ENCODE results near the gene NNT. TPM values are rescaled to one million over a fixed set of nuclear protein-coding genes. Genes with fewer than 3 reads are reported as not detected.

The NNT gene
- 19.9 and 25.8 TPM in 2 replicates for total RNA-seq

GRCh38 chr5:43602461-43603343, at the start of gene NNT:
Gene NNT (plus strand): TSS chr5:43603180. CDS start chr5:43609196, 6,016 bp downstream.

DNA sequence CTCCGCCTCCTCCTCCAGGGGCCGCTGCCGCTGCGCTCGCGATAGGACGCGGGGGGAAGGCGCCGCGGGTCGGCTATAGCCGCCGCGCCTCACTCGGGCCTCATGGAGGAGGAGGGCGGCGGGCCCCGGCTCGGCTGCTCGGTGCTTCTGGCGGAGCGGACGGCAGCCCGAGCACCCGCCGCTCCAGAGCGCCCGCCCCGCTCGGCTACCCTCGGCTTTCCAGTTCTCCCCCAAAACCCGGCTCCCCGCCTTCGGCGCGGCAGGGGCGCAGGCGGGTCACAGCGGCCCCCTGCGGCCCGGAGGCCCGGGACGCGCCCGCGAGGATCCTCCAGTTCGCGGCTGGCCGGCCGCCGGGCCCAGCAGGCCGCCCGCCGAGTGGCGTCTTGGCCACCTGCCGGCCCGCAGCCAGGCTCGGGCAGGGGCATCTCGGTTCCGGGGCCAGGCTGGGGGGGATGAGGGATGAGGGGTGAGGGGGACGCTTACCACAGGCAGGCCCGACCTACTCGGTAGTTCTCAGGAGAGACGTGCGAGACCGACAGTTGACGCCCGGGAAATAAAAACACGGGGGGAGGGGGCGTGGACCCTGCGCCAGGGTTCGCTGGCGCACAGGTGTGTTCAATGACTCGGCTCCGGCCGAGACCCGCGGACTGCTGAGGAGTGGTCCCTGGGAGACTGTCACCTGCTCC, 46.0 kb upstream of the NNT start, which contains the start of gene PAIP1:
PAIP1 (minus strand) TSS at position 221 of the 686 bp plus-strand sequence. CDS start 231 bp downstream, outside the sequence.

Other genes with a start within 250 kb of the NNT start
- gene CCL28, start 190.8 kb upstream of the NNT start, total RNA-seq: 1.2 and 1.6 TPM in 2 replicates
- 7.1 and 14.9 TPM in 2 replicates for gene TMEM267, start 119.3 kb upstream of the NNT start, total RNA-seq
- gene C5orf34, start 88.0 kb upstream of the NNT start, total RNA-seq: 2.2 and 3.2 TPM in 2 replicates
- 60.8 and 67.9 TPM in 2 replicates for gene PAIP1, start 46.1 kb upstream of the NNT start, total RNA-seq